ENCODE data around the gene TMEM117.

TMEM117 gene

DNA sequence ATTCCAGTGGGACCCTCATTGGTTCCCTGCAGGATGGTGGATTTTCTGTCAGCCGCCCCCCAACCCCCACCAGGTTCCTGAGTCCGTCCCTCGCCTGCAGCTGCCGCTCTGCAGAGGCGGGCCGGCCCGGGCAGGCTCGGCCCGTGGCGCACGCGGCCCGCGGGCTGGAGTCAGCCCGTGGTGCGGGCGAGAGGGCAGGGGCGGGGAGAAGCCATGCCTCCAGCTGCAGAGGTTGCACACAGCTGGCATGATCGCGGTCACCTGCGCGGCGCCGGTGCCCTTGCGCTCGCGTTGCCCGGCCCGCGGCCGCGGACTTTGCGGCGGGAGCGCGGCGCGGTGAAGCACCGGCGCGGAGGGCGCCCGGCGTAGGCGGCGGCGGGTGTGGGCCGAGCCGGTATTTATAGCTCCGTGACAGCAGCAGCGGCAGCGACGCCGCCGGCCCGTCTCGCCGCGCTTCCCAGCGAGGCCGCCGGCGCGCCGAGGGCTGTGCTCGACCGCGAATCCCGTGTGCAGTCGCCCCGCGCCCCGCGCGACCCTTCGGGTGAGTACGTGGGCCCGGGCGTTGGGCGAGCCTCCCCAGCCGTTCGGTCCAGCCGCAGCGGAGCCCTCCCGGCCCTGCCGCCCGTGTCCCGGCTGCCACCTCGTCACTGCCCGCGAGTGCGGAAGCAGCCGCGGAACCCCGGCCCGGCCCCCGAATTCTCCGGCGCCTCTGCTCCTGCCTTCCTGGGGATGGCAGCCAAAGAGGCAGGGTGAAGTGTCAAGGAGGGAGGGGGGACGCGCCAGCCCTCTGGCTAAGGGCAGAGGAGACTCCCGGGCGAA is at the start of gene TMEM117:
Gene TMEM117 (plus strand): TSS at position 426 of the 819 bp plus-strand sequence.
- DNase-seq (ENCODE audit: low read depth) = no peak

DNA sequence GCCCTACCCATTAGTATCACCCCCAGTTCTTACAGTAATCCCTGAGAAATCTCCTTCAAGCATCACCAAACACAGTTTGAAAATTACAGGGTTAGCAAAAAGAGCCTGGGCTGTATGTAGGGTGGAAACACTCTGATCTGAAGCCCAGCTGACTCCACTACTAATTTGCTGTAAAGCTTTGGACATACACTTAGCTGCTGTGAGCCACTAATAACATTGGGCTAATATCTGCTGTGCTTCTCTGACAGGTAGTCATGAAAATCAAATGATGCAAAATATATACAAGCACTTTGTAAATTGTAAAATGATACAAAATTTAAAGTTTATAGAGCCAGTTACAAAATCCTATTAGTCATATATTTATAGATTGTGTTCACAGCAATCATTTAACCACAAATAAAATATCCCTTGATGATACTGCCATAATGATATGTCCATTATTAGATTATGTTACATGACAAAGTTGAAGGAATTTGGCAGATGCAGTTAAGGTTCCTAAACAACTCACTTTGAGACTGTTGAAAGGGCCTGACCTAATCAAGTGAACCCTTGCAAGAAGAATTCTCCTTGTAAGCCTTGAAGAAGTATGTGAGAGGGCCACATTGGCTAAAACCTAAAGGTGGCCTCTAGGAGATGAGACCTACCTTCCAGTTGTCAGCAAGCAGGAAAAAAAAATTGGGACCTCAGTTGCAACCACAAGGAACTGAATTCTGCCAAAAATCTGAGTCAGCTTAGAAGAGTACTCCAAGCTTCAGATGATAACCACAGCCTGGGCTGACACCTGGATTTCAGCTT is 48.8 kb upstream of the TMEM117 start:
- DNase-seq (ENCODE audit: low read depth) = no peak

DNA sequence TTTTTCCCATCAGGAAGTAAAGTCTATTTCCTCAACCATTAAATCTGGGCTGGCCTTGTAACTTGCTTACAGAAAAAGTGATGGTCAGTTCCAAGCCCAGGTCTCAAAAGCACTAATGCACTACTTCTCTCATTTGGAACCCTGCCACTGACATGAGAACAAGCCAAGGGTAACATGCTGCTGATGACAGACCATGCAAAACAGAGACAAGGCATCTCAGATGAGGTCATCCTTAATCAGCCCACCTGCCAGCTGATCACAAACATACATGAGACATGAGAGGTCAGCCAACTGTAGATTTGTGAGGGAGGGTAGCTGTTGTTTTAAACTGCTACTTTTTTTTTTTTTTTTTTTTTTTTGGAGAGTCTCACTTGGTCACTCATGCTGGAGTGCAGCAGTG is 45.9 kb upstream of the TMEM117 start:
- no peak for DNase-seq (ENCODE audit: low read depth)

- DNase-seq (ENCODE audit: low read depth) = no peak
Measured at GRCh38 chr12:43795716-43796280, 40.1 kb upstream of the TMEM117 start.

DNA sequence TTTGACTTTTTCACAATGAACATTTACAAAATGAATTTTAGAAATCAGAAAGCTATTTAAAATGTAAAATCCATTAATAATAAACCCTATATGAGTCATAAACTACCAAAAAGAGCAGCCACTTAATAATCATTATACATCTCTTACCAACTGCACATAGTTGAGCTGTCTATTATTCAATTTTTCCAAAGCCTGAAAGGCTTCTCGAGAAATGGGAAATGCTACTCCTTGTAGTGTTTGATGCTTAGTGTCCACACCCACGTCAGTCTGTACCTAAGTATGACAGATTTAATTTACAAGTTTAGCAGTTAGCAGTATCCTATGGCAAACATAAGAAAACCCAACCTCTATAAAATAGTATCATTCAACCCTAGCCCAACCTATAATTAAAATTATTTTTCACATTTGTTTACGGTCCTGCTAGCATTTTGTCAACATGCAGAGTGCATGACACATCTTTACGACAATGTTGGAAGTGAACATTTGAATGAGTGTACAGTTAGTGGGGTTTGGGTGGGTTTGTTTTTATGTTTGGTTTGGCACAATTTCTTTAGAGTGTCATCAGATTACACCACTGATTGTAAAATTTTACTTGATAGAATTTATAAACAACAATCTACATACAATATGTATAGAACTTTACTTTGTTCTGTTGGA is 38.2 kb upstream of the TMEM117 start:
- no peak for DNase-seq (ENCODE audit: low read depth)

GRCh38 chr12:43805149-43805859 is 30.6 kb upstream of the TMEM117 start:
- DNase-seq (ENCODE audit: low read depth) = no peak

- no peak for DNase-seq (ENCODE audit: low read depth)
Measured at GRCh38 chr12:43805860-43806736, 29.8 kb upstream of the TMEM117 start, which contains the start of gene TWF1. Gene TWF1 (minus strand): TSS chr12:43806317. CDS start chr12:43806245, 72 bp downstream.

- no peak for DNase-seq (ENCODE audit: low read depth)
Measured at GRCh38 chr12:43806737-43807072, 29.2 kb upstream of the TMEM117 start.

DNA sequence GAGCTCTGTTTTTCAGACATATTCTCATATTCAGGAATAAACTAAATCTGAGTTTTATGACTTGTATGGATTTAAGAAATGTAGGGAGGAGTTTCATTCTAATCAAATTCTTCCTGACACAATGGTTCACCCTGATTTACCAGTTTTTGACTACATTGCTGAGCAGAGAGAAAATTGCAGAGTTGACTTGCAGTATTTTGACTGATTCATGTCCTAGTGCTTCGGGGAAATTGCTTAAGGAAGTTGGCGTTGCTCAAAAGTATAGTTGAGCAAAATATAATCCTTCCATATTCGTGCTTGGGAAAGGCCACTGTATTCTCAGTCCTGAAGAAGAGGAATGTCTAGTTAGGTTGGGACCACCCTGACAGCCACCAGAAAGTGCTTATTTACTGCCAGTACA is 28.5 kb upstream of the TMEM117 start:
- DNase-seq (ENCODE audit: low read depth) = no peak

DNA sequence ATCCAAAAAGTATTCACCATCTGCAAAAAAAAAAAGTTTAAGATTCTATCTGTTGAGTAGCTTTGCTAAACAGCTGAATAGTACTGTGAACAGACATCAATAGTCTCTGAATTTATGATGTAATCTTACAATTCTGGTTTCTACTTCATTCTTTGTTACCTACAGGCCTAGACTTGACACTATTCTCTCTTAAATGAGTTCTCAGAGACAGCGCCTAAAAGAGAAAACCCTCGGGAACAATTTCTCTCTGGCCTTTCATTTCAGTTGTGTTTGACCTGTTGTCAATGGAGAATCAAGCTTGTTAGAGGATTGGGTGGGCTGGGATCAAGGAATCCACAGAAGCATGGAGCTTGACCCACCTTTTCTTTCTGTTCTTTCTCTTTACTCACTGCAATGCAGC is 23.8 kb upstream of the TMEM117 start:
- no peak for DNase-seq (ENCODE audit: low read depth)

DNA sequence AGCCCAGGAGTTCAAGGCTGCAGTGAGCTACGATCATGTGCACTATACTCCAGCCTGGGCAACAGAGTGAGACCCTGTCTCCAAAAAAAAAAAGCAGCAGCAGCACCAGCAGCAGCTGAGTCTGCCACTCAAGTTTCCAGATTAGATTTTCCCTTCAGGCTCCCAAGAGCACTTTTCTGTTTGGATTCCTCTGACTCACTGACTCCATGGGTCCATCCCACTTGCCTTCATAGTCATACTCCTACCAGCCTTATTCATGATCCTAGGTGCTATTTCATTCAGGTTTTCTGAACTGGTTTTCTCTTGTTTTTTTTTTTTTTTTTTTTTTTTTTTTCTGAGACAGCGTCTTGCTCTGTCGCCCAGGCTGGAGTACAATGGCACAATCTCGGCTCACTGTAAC is 23.0 kb upstream of the TMEM117 start:
- DNase-seq (ENCODE audit: low read depth) = no peak

DNA sequence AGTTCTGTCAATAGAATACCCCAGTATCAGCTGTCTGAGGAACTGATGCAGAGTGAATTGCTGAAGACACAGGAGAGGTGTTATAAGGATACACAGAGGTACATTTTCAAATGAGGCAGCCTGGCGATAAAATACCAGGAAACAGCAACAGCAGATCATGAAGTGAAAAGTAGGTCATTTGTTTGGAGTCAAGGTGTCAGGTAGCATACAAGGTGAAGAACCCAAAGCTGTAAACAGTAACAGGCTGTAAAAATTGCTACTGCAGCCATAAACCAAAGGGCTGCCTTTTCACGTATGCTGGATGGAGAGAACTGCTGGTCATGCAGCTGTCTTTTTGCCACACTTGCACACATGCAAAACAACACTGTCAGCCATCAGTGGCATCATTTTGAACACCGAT is 20.5 kb upstream of the TMEM117 start:
- DNase-seq (ENCODE audit: low read depth) = no peak

DNA sequence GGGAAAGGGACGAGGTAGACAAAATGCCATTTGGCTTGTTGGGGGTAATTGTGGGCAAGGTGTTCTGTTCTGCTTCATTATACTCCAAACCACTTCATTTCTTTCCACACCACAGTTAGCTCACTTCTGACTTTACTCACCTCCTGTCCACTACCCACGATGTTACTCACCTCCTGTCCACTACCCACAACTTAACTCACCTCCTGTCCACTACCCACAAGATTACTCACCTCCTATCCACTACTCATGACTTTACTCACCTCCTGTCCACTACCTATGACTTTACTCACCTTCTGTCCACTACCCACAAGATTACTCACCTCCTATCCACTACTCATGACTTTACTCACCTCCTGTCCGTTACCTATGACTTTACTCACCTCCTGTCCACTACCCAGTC is 19.7 kb upstream of the TMEM117 start:
- no peak for DNase-seq (ENCODE audit: low read depth)

DNA sequence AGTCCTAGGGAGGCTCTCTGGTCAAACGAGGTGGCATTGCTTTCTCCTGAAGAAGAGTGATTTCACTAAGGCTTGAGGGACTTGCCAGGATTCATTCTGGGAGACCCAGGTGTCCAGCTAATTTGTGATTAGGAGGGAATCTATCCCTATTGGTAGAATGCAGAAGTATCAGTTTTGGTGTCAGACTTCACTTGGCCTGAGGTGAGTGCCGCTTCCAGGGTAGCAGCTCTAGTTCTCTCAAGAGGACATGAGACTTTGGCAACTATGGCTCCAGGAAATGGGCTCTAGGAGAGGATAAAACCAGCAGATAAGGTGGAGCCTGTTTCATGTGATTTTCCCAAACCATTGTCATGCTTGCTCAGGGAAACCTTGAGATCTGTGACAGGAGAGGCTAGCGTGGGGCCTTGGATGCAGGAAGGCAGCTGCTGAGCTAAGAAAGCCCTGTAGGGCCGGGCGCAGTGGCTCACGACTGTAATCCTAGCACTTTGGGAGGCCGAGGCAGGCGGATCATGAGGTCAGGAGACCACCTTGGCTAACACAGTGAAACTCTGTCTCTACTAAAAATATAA is 11.6 kb upstream of the TMEM117 start:
- no peak for DNase-seq (ENCODE audit: low read depth)

- DNase-seq (ENCODE audit: low read depth) = no peak
Measured at GRCh38 chr12:43826681-43827080, 9.2 kb upstream of the TMEM117 start.

DNA sequence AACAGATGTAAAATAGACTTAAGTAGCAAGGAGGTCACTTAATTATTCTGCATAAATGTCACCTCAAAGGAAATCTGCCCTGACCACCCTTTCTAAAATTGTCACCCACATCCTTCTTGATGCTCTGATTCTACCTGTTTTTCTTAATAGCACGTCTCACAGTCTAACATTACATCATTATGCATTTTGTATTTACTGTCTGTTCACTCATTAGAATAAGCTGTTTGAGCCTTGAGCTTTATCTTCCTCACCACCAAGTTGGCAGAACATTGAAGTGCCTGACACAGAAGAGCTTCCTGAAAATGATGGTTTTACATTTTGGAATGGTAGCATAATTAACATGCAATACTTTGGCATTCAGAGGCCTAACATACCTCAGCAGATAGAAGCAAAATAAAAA is 8.8 kb upstream of the TMEM117 start:
- DNase-seq (ENCODE audit: low read depth) = no peak

DNA sequence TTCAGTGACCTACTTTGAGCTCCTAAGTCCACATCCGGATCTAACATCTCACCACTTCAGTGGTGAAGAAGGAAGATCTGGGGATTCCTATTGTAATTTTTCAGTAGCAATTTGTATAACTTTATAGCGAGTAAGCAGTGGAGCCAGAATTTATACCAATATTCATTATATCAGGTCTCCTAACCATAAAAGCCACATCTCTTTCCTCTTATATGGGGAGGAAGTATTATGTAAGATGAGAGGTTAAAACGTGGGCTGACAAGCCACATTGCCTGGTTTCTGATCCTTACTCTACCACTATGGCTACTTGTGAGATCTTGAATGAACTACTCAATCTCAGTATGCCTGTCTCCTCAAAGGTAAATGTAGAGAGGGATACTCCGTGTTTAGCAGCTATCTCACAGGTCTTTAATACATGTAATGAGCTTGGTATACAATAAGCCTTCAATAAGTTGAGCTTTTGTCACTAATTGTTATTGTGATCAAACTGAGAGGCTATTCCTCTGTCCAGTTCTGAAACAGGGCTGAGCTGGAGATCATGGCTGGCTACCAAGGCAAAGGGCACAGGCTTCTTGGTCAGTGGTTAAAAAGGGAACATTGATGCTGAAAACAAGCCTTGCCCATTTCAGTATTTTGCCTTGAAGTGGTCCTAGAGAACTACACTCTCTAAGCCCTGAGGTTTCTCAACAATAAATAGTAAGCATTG is 3.3 kb upstream of the TMEM117 start:
- DNase-seq (ENCODE audit: low read depth) = no peak

DNA sequence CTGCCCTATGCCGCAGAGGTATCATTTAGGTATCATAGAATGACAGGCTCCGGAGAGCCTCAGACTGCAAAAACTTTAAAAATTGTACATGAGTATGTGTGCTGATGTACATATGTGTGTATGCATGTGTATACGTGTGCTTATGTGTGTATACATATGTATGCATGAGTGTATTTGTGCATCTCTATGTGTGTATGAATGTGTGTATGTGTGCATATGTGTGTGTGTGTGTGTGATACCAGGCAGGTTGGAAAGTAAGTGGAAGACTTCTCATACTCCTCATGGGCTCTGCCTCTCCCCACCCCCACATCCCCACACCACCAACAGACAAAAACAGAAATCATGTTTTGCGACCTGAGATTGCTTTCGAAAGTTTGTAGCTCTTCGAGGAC is 621 bp upstream of the TMEM117 start:
- DNase-seq (ENCODE audit: low read depth) = no peak

DNA sequence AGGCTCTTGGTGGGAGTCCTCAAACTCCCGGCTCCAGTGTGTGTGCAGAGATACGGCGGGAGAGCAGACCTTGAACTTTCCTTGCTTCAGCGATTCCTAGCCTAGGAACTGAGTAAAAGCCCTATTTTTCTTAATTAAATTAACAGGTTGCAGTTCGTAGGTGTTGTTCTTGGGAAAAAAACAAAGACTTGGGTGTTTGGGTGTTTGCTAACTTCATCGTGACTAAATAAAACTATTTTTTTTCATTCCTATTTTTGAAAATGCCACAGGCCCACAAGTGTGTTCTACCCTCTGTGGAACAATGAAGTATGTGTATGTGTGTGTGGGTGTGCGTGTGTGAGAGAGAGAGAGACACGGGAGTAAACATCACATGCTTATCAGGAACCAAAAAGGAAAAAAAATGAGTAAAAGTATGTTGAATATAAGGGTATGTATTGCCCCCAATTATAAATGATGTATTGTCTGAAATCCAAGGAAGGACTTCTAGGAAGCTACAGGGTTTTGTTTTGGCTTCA is 651 bp downstream of the TMEM117 start:
- no peak for DNase-seq (ENCODE audit: low read depth)

DNA sequence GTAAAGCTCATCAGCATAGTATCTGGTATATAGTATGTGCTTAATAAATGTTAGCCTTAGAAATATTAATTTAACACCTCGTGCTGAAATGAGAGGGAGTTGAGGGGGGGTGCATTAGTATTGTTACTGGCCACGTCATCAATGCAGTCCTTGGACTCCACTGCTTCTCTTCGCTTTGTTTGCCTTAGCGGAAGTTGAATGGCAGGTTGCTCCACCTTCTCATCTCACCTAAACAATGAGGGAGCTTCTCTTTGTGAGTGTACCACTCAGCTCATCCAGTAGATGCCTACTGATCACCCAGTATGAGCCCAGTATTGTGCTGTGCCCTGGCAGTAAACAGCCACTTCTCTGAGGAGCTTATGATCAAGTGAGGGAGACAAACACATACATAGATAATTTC is 4.5 kb downstream of the TMEM117 start:
- no peak for DNase-seq (ENCODE audit: low read depth)

Data from non-pigmented ciliary epithelial cell (primary cell).